Measurements from ENCODE around the gene MAZ. TPM values are rescaled to one million over a fixed set of nuclear protein-coding genes. Genes with fewer than 3 reads are reported as not detected.

MAZ gene
- total and polyA plus RNA-seq, 2 of the 13 experiments (the other 11 are each of a cell fraction or from before 2014, with no cell fraction given), result 203 to 277 TPM

- TF ChIP-seq PATZ1 (CRISPR knock-in tag; IDR thresholded peaks at IDR 0.05) (peak; percentile 48; the same call in 1 of the 2 replicates), ZNF776 (CRISPR knock-in tag; IDR thresholded peaks at IDR 0.05) (no peak), ZNF451 (CRISPR knock-in tag; IDR thresholded peaks at IDR 0.05) (no peak), ZHX1 (CRISPR knock-in tag; IDR thresholded peaks at IDR 0.05; ENCODE audit: low read depth) (no peak), MTF2 (CRISPR knock-in tag; IDR thresholded peaks at IDR 0.05; ENCODE audit: borderline replicate concordance) (peak; percentile 36; the same call in 1 of the 2 replicates), RBM39 (IDR thresholded peaks at IDR 0.05; ENCODE audit: low read depth, low read length, poor library complexity, severe bottlenecking) (peak; percentile 5), SMAD3 (CRISPR knock-in tag; IDR thresholded peaks at IDR 0.05) (0 out of 2 replicates have a peak, but pooled peaks have one; percentile 24), HMGXB4 (CRISPR knock-in tag; IDR thresholded peaks at IDR 0.05; ENCODE audit: borderline replicate concordance in 1 of 2, low read depth in 1 of 2) (no peak), PAX8 (CRISPR knock-in tag; IDR thresholded peaks at IDR 0.05; ENCODE audit: borderline replicate concordance) (0 out of 2 replicates have a peak, but pooled peaks have one; percentile 19), NR2C2 (CRISPR knock-in tag; IDR thresholded peaks at IDR 0.05; ENCODE audit: borderline replicate concordance) (no peak), YY1 (IDR thresholded peaks at IDR 0.05; ENCODE audit: insufficient read depth, insufficient replicate concordance, low read depth, low read length) (peak; percentile 30), ZNF335 (CRISPR knock-in tag; IDR thresholded peaks at IDR 0.05) (no peak; the same call in 1 of the 2 replicates), ZBTB37 (CRISPR knock-in tag; IDR thresholded peaks at IDR 0.05) (no peak), NRL (CRISPR knock-in tag; IDR thresholded peaks at IDR 0.05; ENCODE audit: borderline replicate concordance) (0 out of 2 replicates have a peak, but pooled peaks have one; percentile 15), E2F5 (CRISPR knock-in tag; conservative IDR thresholded peaks at IDR 0.05) (0 out of 2 replicates have a peak, but pooled peaks have one; percentile 16), SP5 (CRISPR knock-in tag; IDR thresholded peaks at IDR 0.05; ENCODE audit: borderline replicate concordance, low read depth) (no peak), HOXA9 (CRISPR knock-in tag; IDR thresholded peaks at IDR 0.05; ENCODE audit: borderline replicate concordance) (0 out of 2 replicates have a peak, but pooled peaks have one; percentile 49), ZNF768 (CRISPR knock-in tag; IDR thresholded peaks at IDR 0.05) (peak; percentile 46; the same call in 1 of the 2 replicates), KDM4B (CRISPR knock-in tag; IDR thresholded peaks at IDR 0.05) (no peak)
Measured at GRCh38 chr16:29811896-29812665, 5.8 kb downstream of the MAZ start, which contains the start of gene PRRT2 (continued).

Measured in HepG2 (cell line).